Nephron (organoid): ENCODE results near the gene IL25.

Experiments
- H3K27ac Mint-ChIP-seq, 3 experiments: 2 replicates each; pipeline ENCODE4 v1.8.0; 2020; ENCODE audit warnings: mixed read lengths in 3 of 3, mild to moderate bottlenecking in 2 of 3, moderate library complexity in 1 of 3
- H3K27me3 Mint-ChIP-seq: 2 replicates; pipeline ENCODE4 v1.8.0; 2021; ENCODE audit warnings: low read depth, mild to moderate bottlenecking, moderate library complexity, mixed read lengths
- H3K36me3 Mint-ChIP-seq: 2 replicates; pipeline ENCODE4 v1.8.0; 2020; ENCODE audit warnings: low read depth, mixed read lengths
- H3K4me1 Mint-ChIP-seq: 2 replicates; pipeline ENCODE4 v1.8.0; 2020; ENCODE audit warnings: mixed read lengths
- H3K4me3 Mint-ChIP-seq, 3 experiments: 2 replicates each; pipeline ENCODE4 v1.8.0; 2020; ENCODE audit warnings: mild to moderate bottlenecking in 3 of 3, mixed read lengths in 3 of 3, moderate library complexity in 2 of 3
- H3K9me3 Mint-ChIP-seq: 2 replicates; pipeline ENCODE4 v1.8.0; 2020; ENCODE audit warnings: mixed read lengths
- CTCF ChIP-seq, 3 experiments: fragments of 200-600 bp; sonication (generic); IDR thresholded peaks; one replicate each; pipeline ENCODE4 v1.5.0; 2021; ENCODE audit warnings: antibody characterized with exemption in 3 of 3; ENCODE audit not compliant: unreplicated experiment in 3 of 3

Gene IL25

GRCh38 chr14:23401291-23401690 lies 28.7 kb downstream of the IL25 start:
- Mint-ChIP-seq H3K27me3 (peaks cover 12% of the 10 kb centered on the region), H3K4me3 (no peak overlapping the region), H3K27ac (no peak overlapping the region), H3K4me1 (peaks cover 6% of the 10 kb centered on the region), H3K36me3 (no peaks in the 10 kb centered on the region), H3K9me3 (no peaks in the 10 kb centered on the region)
- TF ChIP-seq CTCF (IDR thresholded peaks at IDR 0.05; ENCODE audit: unreplicated experiment in 3 of 3) = no peak

DNA sequence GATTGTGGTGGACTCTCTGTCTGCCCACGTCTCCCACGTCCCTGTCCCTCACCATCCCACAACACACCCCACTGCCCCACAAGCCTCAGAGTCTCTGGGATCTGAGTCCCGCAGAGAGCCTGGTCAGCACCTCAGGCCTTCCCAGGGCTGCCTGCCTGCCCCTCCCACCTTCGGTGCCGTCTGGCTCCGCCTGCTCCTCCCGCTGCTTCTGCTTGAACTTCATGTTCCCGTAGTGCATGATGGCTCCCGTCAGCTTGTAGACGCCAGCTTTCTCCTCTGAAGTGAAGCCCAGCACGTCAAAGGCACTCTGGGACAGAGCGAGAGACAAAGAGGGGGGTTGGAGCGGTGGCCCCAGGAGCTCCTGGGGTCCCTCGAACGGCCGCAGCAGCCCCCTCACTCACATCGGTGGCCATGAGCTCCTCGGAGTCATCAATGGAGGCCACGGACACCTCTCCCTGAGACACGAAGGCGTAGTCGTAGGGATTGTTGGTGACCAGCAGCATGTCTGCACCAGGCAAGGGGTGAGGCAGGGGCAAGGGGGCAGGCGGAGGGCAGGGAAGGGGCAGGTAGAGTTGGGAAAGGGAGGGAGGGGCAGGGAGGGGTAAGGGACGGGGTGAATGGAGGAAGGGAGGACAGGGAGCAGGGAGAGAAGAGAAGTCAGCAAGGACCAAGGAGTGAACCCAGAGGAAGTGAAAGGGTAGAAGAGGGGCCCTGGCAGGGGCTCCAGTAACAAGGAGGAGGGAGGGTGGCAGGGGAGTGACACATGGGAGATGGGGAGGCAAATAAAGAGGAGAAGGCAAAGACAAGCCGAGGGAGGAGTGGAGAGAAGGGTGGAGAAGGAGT lies 29.9 kb downstream of the IL25 start:
- H3K9me3 Mint-ChIP-seq = no peaks in the 10 kb centered on the region
- no peak for TF ChIP-seq CTCF (IDR thresholded peaks at IDR 0.05; ENCODE audit: unreplicated experiment in 3 of 3)
- H3K4me3 Mint-ChIP-seq = no peak overlapping the region
- peaks cover 6% of the 10 kb centered on the region for H3K4me1 Mint-ChIP-seq
- no peak overlapping the region for H3K27ac Mint-ChIP-seq
- H3K36me3 Mint-ChIP-seq = no peaks in the 10 kb centered on the region
- H3K27me3 Mint-ChIP-seq = peaks cover 12% of the 10 kb centered on the region

GRCh38 chr14:23403139-23403438 lies 30.5 kb downstream of the IL25 start:
- peaks cover 12% of the 10 kb centered on the region for H3K27me3 Mint-ChIP-seq
- TF ChIP-seq CTCF (IDR thresholded peaks at IDR 0.05; ENCODE audit: unreplicated experiment in 3 of 3) = no peak
- H3K4me1 Mint-ChIP-seq = peaks cover 6% of the 10 kb centered on the region
- no peaks in the 10 kb centered on the region for H3K36me3 Mint-ChIP-seq
- H3K27ac Mint-ChIP-seq = no peak overlapping the region
- no peak overlapping the region for H3K4me3 Mint-ChIP-seq
- no peaks in the 10 kb centered on the region for H3K9me3 Mint-ChIP-seq

GRCh38 chr14:23403908-23404307 lies 31.3 kb downstream of the IL25 start:
- no peak overlapping the region for H3K27ac Mint-ChIP-seq
- peaks cover 15% of the 10 kb centered on the region for H3K27me3 Mint-ChIP-seq
- H3K9me3 Mint-ChIP-seq = no peaks in the 10 kb centered on the region
- H3K36me3 Mint-ChIP-seq = no peaks in the 10 kb centered on the region
- H3K4me1 Mint-ChIP-seq = peaks cover 6% of the 10 kb centered on the region
- H3K4me3 Mint-ChIP-seq = no peak overlapping the region
- TF ChIP-seq CTCF (IDR thresholded peaks at IDR 0.05; ENCODE audit: unreplicated experiment in 3 of 3) = no peak

DNA sequence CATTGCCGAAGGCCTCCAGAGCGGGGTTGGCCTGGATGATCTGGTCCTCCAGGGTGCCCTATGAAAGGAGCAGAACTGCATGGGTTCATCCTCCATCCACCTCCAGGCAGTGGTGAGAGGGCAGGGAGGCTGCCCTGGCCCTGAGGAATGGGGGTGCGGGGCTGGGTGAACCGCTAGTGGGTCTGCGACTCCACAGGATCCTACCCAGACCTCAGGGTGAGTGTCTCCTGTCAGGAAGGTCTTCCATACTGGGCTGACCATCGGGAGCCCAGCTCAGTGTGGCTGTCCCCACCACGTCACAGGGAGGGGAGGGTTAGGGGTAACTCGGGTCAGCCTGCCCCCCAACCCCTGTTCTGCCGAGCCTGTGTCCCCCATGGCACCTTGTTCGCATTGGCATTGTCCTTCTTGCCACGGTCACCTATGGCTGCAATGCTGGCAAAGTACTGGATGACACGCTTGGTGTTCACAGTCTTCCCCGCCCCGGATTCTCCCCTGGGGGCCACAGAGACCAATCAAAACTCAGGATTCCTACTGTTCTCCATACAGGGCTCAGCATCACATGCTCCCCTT lies 31.8 kb downstream of the IL25 start:
- H3K9me3 Mint-ChIP-seq = no peaks in the 10 kb centered on the region
- TF ChIP-seq CTCF (IDR thresholded peaks at IDR 0.05; ENCODE audit: unreplicated experiment in 3 of 3) = no peak
- H3K27me3 Mint-ChIP-seq = peaks cover 15% of the 10 kb centered on the region
- H3K4me3 Mint-ChIP-seq = no peak overlapping the region
- H3K27ac Mint-ChIP-seq = no peak overlapping the region
- no peaks in the 10 kb centered on the region for H3K36me3 Mint-ChIP-seq
- peaks cover 5% of the 10 kb centered on the region for H3K4me1 Mint-ChIP-seq

- no peaks in the 10 kb centered on the region for H3K9me3 Mint-ChIP-seq
- no peak for TF ChIP-seq CTCF (IDR thresholded peaks at IDR 0.05; ENCODE audit: unreplicated experiment in 3 of 3)
- H3K27ac Mint-ChIP-seq = no peak overlapping the region
- H3K4me3 Mint-ChIP-seq = no peak overlapping the region
- H3K4me1 Mint-ChIP-seq = no peaks in the 10 kb centered on the region
- no peaks in the 10 kb centered on the region for H3K36me3 Mint-ChIP-seq
- H3K27me3 Mint-ChIP-seq = peaks cover 15% of the 10 kb centered on the region
Observed at GRCh38 chr14:23405096-23405495, 32.5 kb downstream of the IL25 start.
